ENCODE results near the gene RHBG. TPM values are rescaled to one million over a fixed set of nuclear protein-coding genes. Genes with fewer than 3 reads are reported as not detected.

The RHBG gene
- total and polyA plus RNA-seq, 2 donors from 2014 or later: 4.2 to 61.9 TPM

GRCh38 chr1:156394835-156395461, 25.9 kb downstream of the RHBG start:
- Histone ChIP-seq H3K9ac (ENCODE audit: low read length in 3 of 3) (no peak overlapping the region), H3K4me1 (ENCODE audit: control insufficient read depth in 2 of 3, insufficient read depth in 2 of 3, low read depth in 1 of 3, low read length in 3 of 3) (no peaks in the 10 kb centered on the region), H3K27ac (ENCODE audit: low read depth in 2 of 2, low read length in 2 of 2) (no peak overlapping the region), H3K9me3 (ENCODE audit: control insufficient read depth in 2 of 3, insufficient read depth in 1 of 3, low read length in 3 of 3) (no peaks in the 10 kb centered on the region), H3K27me3 (ENCODE audit: control insufficient read depth, insufficient read depth, low read length) (peaks cover 4% of the 10 kb centered on the region), H3K36me3 (ENCODE audit: control insufficient read depth in 2 of 3, insufficient read depth in 3 of 3, low read length in 3 of 3) (no peaks in the 10 kb centered on the region), H3K4me3 (ENCODE audit: low read length in 3 of 3) (no peak overlapping the region)
- no peak for TF ChIP-seq CTCF (IDR thresholded peaks at IDR 0.05; ENCODE audit: borderline replicate concordance, extremely low read depth, insufficient read depth)
- intact Hi-C loops (cut with DNase I): loop anchor here (5.0 kb wide), 1 partner anchor 47 kb away; no protein-coding TSS in a partner anchor
- DNase-seq (no peak), FAIRE-seq (no peak)

- FAIRE-seq: no peak
- Histone ChIP-seq H3K4me3 (ENCODE audit: low read length in 3 of 3) (no peak overlapping the region), H3K9ac (ENCODE audit: low read length in 3 of 3) (no peak overlapping the region)
Observed at GRCh38 chr1:156399355-156400125, 30.5 kb downstream of the RHBG start.

GRCh38 chr1:156400191-156400935, 31.4 kb downstream of the RHBG start:
- no peak for TF ChIP-seq CTCF (IDR thresholded peaks at IDR 0.05; ENCODE audit: borderline replicate concordance, extremely low read depth, insufficient read depth)
- FAIRE-seq (no peak), DNase-seq (no peak)
- no peaks in the 10 kb centered on the region for H3K9me3 ChIP-seq (ENCODE audit: control insufficient read depth in 2 of 3, insufficient read depth in 1 of 3, low read length in 3 of 3)
- intact Hi-C loops (cut with DNase I): no loop called here
- no peaks in the 10 kb centered on the region for H3K27me3 ChIP-seq (ENCODE audit: control insufficient read depth, insufficient read depth, low read length)
- no peak overlapping the region for H3K27ac ChIP-seq (ENCODE audit: low read depth in 2 of 2, low read length in 2 of 2)
- H3K4me1 ChIP-seq (ENCODE audit: control insufficient read depth in 2 of 3, insufficient read depth in 2 of 3, low read depth in 1 of 3, low read length in 3 of 3): no peaks in the 10 kb centered on the region
- H3K4me3 ChIP-seq (ENCODE audit: low read length in 3 of 3): no peak overlapping the region
- no peak overlapping the region for H3K9ac ChIP-seq (ENCODE audit: low read length in 3 of 3)
- H3K36me3 ChIP-seq (ENCODE audit: control insufficient read depth in 2 of 3, insufficient read depth in 3 of 3, low read length in 3 of 3): no peaks in the 10 kb centered on the region

More at GRCh38 chr1:156399355-156400125, 30.5 kb downstream of the RHBG start:
- H3K9me3 ChIP-seq (ENCODE audit: control insufficient read depth in 2 of 3, insufficient read depth in 1 of 3, low read length in 3 of 3): no peaks in the 10 kb centered on the region
- no peak for DNase-seq
- H3K36me3 ChIP-seq (ENCODE audit: control insufficient read depth in 2 of 3, insufficient read depth in 3 of 3, low read length in 3 of 3): no peaks in the 10 kb centered on the region
- no peaks in the 10 kb centered on the region for H3K4me1 ChIP-seq (ENCODE audit: control insufficient read depth in 2 of 3, insufficient read depth in 2 of 3, low read depth in 1 of 3, low read length in 3 of 3)
- intact Hi-C loops (cut with DNase I): no loop called here
- no peak for TF ChIP-seq CTCF (IDR thresholded peaks at IDR 0.05; ENCODE audit: borderline replicate concordance, extremely low read depth, insufficient read depth)
- H3K27me3 ChIP-seq (ENCODE audit: control insufficient read depth, insufficient read depth, low read length): no peaks in the 10 kb centered on the region
- H3K27ac ChIP-seq (ENCODE audit: low read depth in 2 of 2, low read length in 2 of 2): no peak overlapping the region

Data from kidney (tissue), 14 donors.